ENCODE measurements around the gene NUP210.

The NUP210 gene

DNA sequence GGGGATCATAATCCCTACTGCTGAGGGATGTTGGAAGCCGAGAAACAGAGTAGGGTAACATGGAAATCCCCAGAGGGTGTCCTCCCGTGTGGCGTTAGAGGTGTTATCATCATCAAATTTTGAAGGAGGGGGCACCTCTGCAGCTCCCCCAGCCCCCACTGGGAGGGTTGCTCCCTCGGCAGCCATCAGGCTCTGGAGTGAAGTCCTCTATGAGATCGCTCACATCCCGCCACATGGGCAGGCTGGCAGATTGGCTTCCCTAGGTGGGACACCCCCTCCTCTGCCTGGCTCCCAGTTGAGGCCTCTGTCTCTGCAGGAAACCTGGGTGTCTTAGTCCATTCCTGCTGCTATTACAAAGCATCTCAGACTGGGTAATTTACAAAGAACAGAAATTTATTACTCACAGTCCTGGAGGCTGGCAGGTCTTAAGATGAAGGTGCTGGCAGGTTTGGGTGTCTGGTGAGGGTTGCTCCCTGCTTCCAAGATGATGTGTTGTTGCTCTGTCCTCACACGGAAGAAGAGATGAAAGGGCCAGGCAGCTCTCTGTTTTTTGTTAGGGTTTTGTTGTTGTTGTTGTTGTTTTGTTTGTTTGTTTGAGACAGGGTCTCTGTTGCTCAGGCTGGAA, 120.5 kb downstream of the NUP210 start:
- Histone ChIP-seq H3K4me3 (ENCODE audit: low read depth in 1 of 2, low read length in 2 of 2) (no peak overlapping the region), H3K4me2 (ENCODE audit: insufficient read depth, low read length) (no peak overlapping the region), H4K20me1 (ENCODE audit: insufficient read depth, low read length) (no peaks in the 10 kb centered on the region), H3K36me3 (ENCODE audit: insufficient read depth, low read length) (no peaks in the 10 kb centered on the region), H3K9ac (ENCODE audit: low read depth, low read length) (no peak overlapping the region), H2AFZ (ENCODE audit: low read depth, low read length) (no peak overlapping the region), H3K79me2 (ENCODE audit: insufficient read depth, low read length) (no peaks in the 10 kb centered on the region), H3K9me3 (ENCODE audit: insufficient read depth, low read length, severe bottlenecking) (no peaks in the 10 kb centered on the region), H3K4me1 (ENCODE audit: insufficient read depth, low read length) (peaks cover 42% of the 10 kb centered on the region), H3K27me3 (ENCODE audit: insufficient read depth, low read length, poor library complexity) (no peaks in the 10 kb centered on the region), H3K27ac (ENCODE audit: low read length) (peak overlapping the region; percentile 36)
- DNase-seq (no peak), ATAC-seq (ENCODE audit: insufficient read depth, low read depth) (no peak)
- TF ChIP-seq, protein P1, sequence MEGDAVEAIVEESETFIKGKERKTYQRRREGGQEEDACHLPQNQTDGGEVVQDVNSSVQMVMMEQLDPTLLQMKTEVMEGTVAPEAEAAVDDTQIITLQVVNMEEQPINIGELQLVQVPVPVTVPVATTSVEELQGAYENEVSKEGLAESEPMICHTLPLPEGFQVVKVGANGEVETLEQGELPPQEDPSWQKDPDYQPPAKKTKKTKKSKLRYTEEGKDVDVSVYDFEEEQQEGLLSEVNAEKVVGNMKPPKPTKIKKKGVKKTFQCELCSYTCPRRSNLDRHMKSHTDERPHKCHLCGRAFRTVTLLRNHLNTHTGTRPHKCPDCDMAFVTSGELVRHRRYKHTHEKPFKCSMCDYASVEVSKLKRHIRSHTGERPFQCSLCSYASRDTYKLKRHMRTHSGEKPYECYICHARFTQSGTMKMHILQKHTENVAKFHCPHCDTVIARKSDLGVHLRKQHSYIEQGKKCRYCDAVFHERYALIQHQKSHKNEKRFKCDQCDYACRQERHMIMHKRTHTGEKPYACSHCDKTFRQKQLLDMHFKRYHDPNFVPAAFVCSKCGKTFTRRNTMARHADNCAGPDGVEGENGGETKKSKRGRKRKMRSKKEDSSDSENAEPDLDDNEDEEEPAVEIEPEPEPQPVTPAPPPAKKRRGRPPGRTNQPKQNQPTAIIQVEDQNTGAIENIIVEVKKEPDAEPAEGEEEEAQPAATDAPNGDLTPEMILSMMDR (IDR thresholded peaks at IDR 0.05; ENCODE audit: borderline replicate concordance, extremely low read depth, low read length, poor library complexity, severe bottlenecking): no peak
- no peak for TF ChIP-seq EZH2 (IDR thresholded peaks at IDR 0.05; ENCODE audit: borderline replicate concordance, low read depth, low read length, severe bottlenecking)

DNA sequence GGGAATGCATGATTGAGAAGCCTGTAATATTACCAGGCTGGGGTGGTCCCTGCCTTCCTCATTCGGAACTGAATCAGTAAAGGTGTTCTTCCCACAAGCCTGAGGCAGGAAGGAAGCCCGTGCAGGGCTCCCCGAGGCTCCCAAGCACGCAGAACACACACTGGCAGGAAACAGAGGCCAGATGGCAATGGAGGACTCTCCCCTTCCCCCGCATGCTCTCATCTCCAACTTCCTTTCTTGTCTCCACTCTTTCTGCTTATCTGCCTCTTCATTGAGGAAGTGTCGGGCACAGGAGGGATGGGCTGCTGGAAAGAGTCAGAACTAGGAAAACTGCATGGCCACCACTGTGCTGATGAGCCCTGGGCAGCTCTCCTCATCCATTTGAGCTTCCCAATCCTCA, 123.5 kb downstream of the NUP210 start:
- peak overlapping the region; percentile 46 for H3K4me2 ChIP-seq (ENCODE audit: insufficient read depth, low read length)
- no peaks in the 10 kb centered on the region for H3K9me3 ChIP-seq (ENCODE audit: insufficient read depth, low read length, severe bottlenecking)
- H3K9ac ChIP-seq (ENCODE audit: low read depth, low read length): peak overlapping the region; percentile 27; the same call in 1 of the 2 replicates
- peaks cover 42% of the 10 kb centered on the region for H3K4me1 ChIP-seq (ENCODE audit: insufficient read depth, low read length)
- no peaks in the 10 kb centered on the region for H4K20me1 ChIP-seq (ENCODE audit: insufficient read depth, low read length)
- no peaks in the 10 kb centered on the region for H3K36me3 ChIP-seq (ENCODE audit: insufficient read depth, low read length)
- peak overlapping the region; percentile 82 for H3K27ac ChIP-seq (ENCODE audit: low read length)
- no peaks in the 10 kb centered on the region for H3K27me3 ChIP-seq (ENCODE audit: insufficient read depth, low read length, poor library complexity)
- H3K4me3 ChIP-seq (ENCODE audit: low read depth in 1 of 2, low read length in 2 of 2): peak overlapping the region in 1 of 2 experiments; percentile 38; a peak in 2 of 4 replicates
- ATAC-seq (ENCODE audit: insufficient read depth, low read depth): peak; percentile 92
- H2AFZ ChIP-seq (ENCODE audit: low read depth, low read length): peak overlapping the region; percentile 59
- no peaks in the 10 kb centered on the region for H3K79me2 ChIP-seq (ENCODE audit: insufficient read depth, low read length)
- peak; percentile 81 for DNase-seq
- TF ChIP-seq EZH2 (IDR thresholded peaks at IDR 0.05; ENCODE audit: borderline replicate concordance, low read depth, low read length, severe bottlenecking): no peak
- TF ChIP-seq, protein P1 (IDR thresholded peaks at IDR 0.05; ENCODE audit: borderline replicate concordance, extremely low read depth, low read length, poor library complexity, severe bottlenecking): no peak

DNA sequence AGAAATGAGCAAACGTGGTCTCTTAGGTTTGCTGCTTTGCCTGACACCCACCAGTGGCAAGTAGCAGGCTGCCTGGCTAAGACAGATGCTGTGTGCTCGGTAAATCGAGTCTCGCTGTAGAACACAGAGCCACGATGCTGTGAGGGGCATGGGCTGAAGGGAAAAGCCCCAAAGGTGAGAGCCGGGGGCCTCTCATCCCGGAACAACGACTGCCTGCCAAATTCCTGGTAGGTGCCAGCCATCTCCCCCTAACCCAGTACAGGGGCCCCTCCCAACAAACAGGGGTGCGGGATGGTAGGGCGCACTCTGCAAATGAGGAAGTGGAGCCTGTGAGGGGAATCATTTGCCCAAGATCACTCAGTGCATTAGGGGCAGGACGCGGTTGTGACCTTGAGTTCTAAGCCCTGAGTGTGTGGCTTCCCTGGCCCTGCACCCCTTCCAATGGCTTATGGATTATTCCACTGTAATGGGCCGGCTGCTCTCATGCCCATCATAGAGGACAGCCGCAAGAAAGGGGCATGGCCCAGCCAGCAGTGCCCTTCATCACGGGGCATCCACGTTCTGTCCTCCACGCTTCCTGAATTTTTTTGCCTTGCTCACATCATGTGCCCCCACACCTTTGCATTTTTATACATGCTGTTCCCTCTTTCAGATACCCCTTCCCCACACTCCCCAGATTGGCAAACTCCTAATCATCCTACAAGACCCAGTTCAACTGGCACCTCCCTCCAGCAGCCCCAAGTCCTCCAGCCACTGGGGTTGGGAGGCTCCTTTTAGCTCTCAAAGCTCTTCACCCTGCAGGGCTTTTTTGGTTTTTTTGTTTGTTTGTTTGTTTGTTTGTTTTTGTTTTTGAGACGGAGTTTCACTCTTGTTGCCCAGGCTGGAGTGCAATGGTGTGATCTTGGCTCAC, 125.4 kb downstream of the NUP210 start:
- H3K27ac ChIP-seq (ENCODE audit: low read length): peak overlapping the region; percentile 40; the same call in 1 of the 2 replicates
- H2AFZ ChIP-seq (ENCODE audit: low read depth, low read length): no peak overlapping the region
- H3K4me1 ChIP-seq (ENCODE audit: insufficient read depth, low read length): peaks cover 42% of the 10 kb centered on the region
- ATAC-seq (ENCODE audit: insufficient read depth, low read depth) (no peak), DNase-seq (no peak)
- H3K9ac ChIP-seq (ENCODE audit: low read depth, low read length): no peak overlapping the region
- H4K20me1 ChIP-seq (ENCODE audit: insufficient read depth, low read length): no peaks in the 10 kb centered on the region
- no peaks in the 10 kb centered on the region for H3K79me2 ChIP-seq (ENCODE audit: insufficient read depth, low read length)
- H3K4me2 ChIP-seq (ENCODE audit: insufficient read depth, low read length): no peak overlapping the region
- no peaks in the 10 kb centered on the region for H3K9me3 ChIP-seq (ENCODE audit: insufficient read depth, low read length, severe bottlenecking)
- no peaks in the 10 kb centered on the region for H3K36me3 ChIP-seq (ENCODE audit: insufficient read depth, low read length)
- no peaks in the 10 kb centered on the region for H3K27me3 ChIP-seq (ENCODE audit: insufficient read depth, low read length, poor library complexity)
- TF ChIP-seq, protein P1 (IDR thresholded peaks at IDR 0.05; ENCODE audit: borderline replicate concordance, extremely low read depth, low read length, poor library complexity, severe bottlenecking): no peak
- no peak for TF ChIP-seq EZH2 (IDR thresholded peaks at IDR 0.05; ENCODE audit: borderline replicate concordance, low read depth, low read length, severe bottlenecking)
- H3K4me3 ChIP-seq (ENCODE audit: low read depth in 1 of 2, low read length in 2 of 2): no peak overlapping the region
